Activated T-cell treated with anti-CD3 and anti-CD28 coated beads, Interleukin-2, amount 50 U/mL, for 1 hour (primary cell): Measurements from ENCODE around the gene NFIA.

Experiments used
- DNase-seq: peaks from one replicate; pipeline ENCODE4 v3.0.0-alpha.2; 2020

NFIA gene

GRCh38 chr1:61477301-61477700 is 394.9 kb downstream of the NFIA start:
- no peak for DNase-seq

GRCh38 chr1:61480273-61480935 is 398.0 kb downstream of the NFIA start:
- DNase-seq: no peak

- no peak for DNase-seq
Measured at GRCh38 chr1:61481315-61481715, 399.0 kb downstream of the NFIA start.

GRCh38 chr1:61482170-61482734 is 399.9 kb downstream of the NFIA start:
- DNase-seq: no peak

- DNase-seq: no peak
Measured at GRCh38 chr1:61486783-61487536, 404.6 kb downstream of the NFIA start.

- no peak for DNase-seq
Measured at GRCh38 chr1:61487801-61488200, 405.4 kb downstream of the NFIA start.

GRCh38 chr1:61490924-61491323 is 408.6 kb downstream of the NFIA start:
- no peak for DNase-seq

GRCh38 chr1:61491497-61491896 is 409.1 kb downstream of the NFIA start:
- DNase-seq: no peak

GRCh38 chr1:61494000-61494399 is 411.6 kb downstream of the NFIA start:
- DNase-seq: no peak

GRCh38 chr1:61496501-61496900 is 414.1 kb downstream of the NFIA start:
- DNase-seq: no peak

- no peak for DNase-seq
Measured at GRCh38 chr1:61497013-61497412, 414.7 kb downstream of the NFIA start.

GRCh38 chr1:61498342-61498741 is 416.0 kb downstream of the NFIA start:
- no peak for DNase-seq

- DNase-seq: no peak
Measured at GRCh38 chr1:61501971-61502916, 419.9 kb downstream of the NFIA start.

GRCh38 chr1:61504305-61504704 is 421.9 kb downstream of the NFIA start:
- DNase-seq: no peak

- DNase-seq: no peak
Measured at GRCh38 chr1:61504852-61505390, 422.6 kb downstream of the NFIA start.

GRCh38 chr1:61506236-61506635 is 423.9 kb downstream of the NFIA start:
- DNase-seq: no peak

- no peak for DNase-seq
Measured at GRCh38 chr1:61506944-61507500, 424.7 kb downstream of the NFIA start.
